Nephron progenitor cell (in vitro differentiated cells): Measurements from ENCODE around the gene ADRA2A.

ENCODE experiments used
- DNase-seq: peaks from one replicate; pipeline ENCODE4 v3.0.0; 2021
- H3K27ac Mint-ChIP-seq: 2 replicates; pipeline ENCODE4 v1.8.0; 2021; ENCODE audit warnings: mild to moderate bottlenecking, moderate library complexity, mixed read lengths
- H3K27me3 Mint-ChIP-seq: 2 replicates; pipeline ENCODE4 v1.8.0; 2021; ENCODE audit warnings: mild to moderate bottlenecking, low read depth, mixed read lengths; ENCODE audit not compliant: poor library complexity
- H3K36me3 Mint-ChIP-seq: 2 replicates; pipeline ENCODE4 v1.8.0; 2021; ENCODE audit warnings: low read depth, mixed read lengths
- H3K4me1 Mint-ChIP-seq: 2 replicates; pipeline ENCODE4 v1.8.0; 2021; ENCODE audit warnings: mixed read lengths
- H3K4me3 Mint-ChIP-seq: 2 replicates; pipeline ENCODE4 v1.8.0; 2021; ENCODE audit warnings: mild to moderate bottlenecking, moderate library complexity, mixed read lengths
- H3K9me3 Mint-ChIP-seq: 2 replicates; pipeline ENCODE4 v1.8.0; 2021; ENCODE audit warnings: mild to moderate bottlenecking, moderate library complexity, mixed read lengths
- TF ChIP-seq, protein P1 (sequence below): fragments of 200-600 bp; sonication (generic); IDR thresholded peaks from 2 replicates; pipeline ENCODE4 v1.5.0; 2021; ENCODE audit warnings: antibody characterized with exemption

The ADRA2A gene

DNA sequence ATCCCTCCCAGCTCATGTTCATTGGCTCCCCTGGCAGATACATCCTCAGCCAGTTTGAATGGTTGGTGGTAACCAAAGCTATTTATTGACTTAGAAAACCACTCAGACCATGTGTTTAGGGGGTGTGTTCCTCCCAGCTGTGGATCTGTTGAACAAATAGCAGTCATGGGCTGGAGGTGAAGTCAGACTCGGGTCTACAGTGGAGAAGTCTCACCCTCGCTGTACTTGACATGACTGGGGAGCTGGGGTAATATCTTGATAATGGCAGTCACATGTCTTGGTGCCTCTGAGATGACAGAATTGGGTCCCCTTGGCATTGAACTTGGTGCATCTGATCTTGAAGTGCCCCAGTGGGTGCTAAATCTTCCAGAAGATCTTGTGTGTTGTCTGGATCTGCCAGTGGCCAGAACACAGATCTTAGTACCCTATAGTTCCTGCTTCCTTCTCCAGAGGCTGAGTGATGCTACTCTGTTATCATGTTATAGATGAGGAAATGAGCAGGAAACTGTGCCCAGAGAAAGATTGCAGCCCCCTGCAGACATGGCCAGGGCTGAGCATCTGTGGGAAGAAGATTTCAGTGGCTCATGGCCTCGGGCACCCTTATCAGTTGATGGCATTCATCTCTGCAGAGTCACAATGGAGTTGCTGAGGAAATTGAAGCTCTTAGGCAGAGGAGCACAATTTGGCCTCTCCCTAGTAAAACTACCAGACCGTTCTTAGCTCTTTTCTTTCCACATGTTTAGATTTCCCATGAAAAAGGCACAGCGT, 50.4 kb downstream of the ADRA2A start:
- Mint-ChIP-seq H3K36me3 (no peaks in the 10 kb centered on the region), H3K27me3 (peaks cover 18% of the 10 kb centered on the region), H3K27ac (no peak overlapping the region), H3K4me1 (no peaks in the 10 kb centered on the region), H3K4me3 (no peak overlapping the region), H3K9me3 (no peaks in the 10 kb centered on the region)
- no peak for DNase-seq
- TF ChIP-seq, protein P1, sequence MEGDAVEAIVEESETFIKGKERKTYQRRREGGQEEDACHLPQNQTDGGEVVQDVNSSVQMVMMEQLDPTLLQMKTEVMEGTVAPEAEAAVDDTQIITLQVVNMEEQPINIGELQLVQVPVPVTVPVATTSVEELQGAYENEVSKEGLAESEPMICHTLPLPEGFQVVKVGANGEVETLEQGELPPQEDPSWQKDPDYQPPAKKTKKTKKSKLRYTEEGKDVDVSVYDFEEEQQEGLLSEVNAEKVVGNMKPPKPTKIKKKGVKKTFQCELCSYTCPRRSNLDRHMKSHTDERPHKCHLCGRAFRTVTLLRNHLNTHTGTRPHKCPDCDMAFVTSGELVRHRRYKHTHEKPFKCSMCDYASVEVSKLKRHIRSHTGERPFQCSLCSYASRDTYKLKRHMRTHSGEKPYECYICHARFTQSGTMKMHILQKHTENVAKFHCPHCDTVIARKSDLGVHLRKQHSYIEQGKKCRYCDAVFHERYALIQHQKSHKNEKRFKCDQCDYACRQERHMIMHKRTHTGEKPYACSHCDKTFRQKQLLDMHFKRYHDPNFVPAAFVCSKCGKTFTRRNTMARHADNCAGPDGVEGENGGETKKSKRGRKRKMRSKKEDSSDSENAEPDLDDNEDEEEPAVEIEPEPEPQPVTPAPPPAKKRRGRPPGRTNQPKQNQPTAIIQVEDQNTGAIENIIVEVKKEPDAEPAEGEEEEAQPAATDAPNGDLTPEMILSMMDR, result no peak

DNA sequence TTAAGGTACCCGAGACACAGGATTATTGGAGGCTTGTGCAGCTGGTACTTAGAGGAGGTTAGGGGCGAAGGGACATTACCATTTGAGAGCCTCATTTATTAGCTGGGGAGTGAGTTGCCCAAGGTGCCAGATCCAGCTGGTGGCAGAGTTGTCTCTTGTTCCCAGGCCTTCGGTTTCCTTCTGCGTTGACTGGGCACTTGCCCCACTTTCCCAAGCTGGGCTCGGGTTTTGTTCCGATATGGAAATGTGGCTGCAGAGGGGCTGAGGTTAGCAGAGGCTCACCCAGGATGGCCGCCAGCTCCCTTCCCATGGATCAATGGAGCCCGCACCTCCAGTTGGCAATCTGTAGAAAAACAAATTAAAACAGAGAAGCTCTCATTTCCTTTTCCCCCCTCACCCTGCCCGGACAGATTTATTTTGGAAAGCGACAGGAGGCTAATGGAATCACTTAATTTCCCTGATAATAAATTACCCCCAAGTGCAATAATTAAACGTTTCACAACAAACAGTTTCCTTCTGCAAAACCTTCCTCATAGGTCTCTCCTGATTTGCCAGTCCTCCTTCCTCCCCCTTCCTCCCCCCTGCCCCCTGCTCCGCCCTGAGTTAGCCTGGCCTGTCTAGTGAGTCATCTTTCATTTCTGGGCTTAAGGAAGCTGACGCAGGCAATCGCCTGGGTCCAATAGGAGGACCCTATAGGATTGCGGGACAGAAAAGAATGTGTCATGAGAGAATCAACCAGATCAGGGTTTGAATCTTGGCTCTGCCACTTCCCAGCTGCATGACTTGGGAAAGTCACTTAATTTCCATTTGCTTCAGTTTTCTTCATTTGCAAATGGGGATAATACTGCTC, 51.7 kb downstream of the ADRA2A start:
- H3K9me3 Mint-ChIP-seq, result peaks cover 10% of the 10 kb centered on the region
- H3K27ac Mint-ChIP-seq, result no peak overlapping the region
- H3K27me3 Mint-ChIP-seq, result peaks cover 18% of the 10 kb centered on the region
- no peak for DNase-seq
- no peaks in the 10 kb centered on the region for H3K4me1 Mint-ChIP-seq
- no peaks in the 10 kb centered on the region for H3K36me3 Mint-ChIP-seq
- no peak overlapping the region for H3K4me3 Mint-ChIP-seq
- TF ChIP-seq, protein P1, result no peak

DNA sequence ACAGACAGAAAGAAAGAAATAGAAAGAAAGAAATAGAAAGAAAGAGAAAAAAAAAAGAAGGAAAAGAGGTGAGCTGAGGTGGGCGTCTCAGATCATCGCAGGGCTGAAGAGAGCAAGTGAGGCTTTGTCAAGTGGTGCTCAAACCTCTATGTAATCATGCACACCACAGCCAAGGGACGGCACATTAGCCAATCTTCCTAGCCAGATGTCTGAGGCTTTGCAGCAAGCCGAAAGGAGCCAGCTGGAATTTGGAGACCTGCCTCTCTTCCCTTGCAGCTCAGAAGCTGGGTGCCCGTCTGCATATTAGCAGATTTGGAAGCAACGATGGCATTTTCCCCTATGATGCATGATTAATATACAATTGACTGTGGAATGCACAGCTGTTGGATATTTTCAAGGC, 52.5 kb downstream of the ADRA2A start:
- no peaks in the 10 kb centered on the region for H3K36me3 Mint-ChIP-seq
- no peaks in the 10 kb centered on the region for H3K4me1 Mint-ChIP-seq
- DNase-seq, result no peak
- peaks cover 18% of the 10 kb centered on the region for H3K27me3 Mint-ChIP-seq
- no peak overlapping the region for H3K27ac Mint-ChIP-seq
- H3K4me3 Mint-ChIP-seq, result no peak overlapping the region
- TF ChIP-seq, protein P1, result no peak
- H3K9me3 Mint-ChIP-seq, result peaks cover 17% of the 10 kb centered on the region

DNA sequence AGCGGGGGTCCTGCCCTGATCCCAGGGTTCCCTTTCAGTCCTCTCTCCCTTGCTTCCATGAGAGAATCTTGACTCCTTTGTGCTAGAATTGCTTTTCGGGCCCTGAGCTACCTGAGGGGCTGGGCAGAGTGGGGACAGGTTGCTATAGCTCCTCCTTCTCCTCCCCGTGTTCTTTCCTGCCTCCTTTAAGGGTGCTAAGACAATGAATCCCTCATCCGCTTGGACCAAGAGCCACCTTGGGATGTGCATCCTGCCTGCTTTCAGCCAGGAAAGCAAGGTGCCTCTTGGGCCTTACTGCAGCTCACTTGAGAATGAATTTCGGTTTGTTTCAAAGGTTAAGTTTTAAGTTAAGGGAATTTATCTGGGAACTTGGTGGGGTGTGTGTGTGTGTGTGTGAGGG, 53.6 kb downstream of the ADRA2A start:
- DNase-seq, result no peak
- H3K4me1 Mint-ChIP-seq, result no peaks in the 10 kb centered on the region
- H3K9me3 Mint-ChIP-seq, result peaks cover 18% of the 10 kb centered on the region
- no peaks in the 10 kb centered on the region for H3K36me3 Mint-ChIP-seq
- H3K4me3 Mint-ChIP-seq, result no peak overlapping the region
- TF ChIP-seq, protein P1, result no peak
- peaks cover 22% of the 10 kb centered on the region for H3K27me3 Mint-ChIP-seq
- peak overlapping the region; percentile 28 for H3K27ac Mint-ChIP-seq
